HG02870 (cell line): ENCODE measurements around the gene CHD6.

ENCODE experiments used
- ATAC-seq: cut with Tn5 transposase; IDR thresholded peaks from one replicate; pipeline ENCODE4 v1.9.1; 2021; ENCODE audit warnings: mild to moderate bottlenecking, moderate library complexity; ENCODE audit not compliant: unreplicated experiment

CHD6 gene

GRCh38 chr20:41592516-41593216 is 25.5 kb downstream of the CHD6 start:
- no peak for ATAC-seq

GRCh38 chr20:41587956-41588355 is 30.2 kb downstream of the CHD6 start:
- no peak for ATAC-seq

GRCh38 chr20:41587523-41587922 is 30.7 kb downstream of the CHD6 start:
- peak; percentile 47 for ATAC-seq

- no peak for ATAC-seq
Measured at GRCh38 chr20:41586772-41587171, 31.4 kb downstream of the CHD6 start.

- ATAC-seq, result no peak
Measured at GRCh38 chr20:41580350-41580749, 37.8 kb downstream of the CHD6 start.

- no peak for ATAC-seq
Measured at GRCh38 chr20:41577129-41578009, 40.8 kb downstream of the CHD6 start.

GRCh38 chr20:41575412-41575811 is 42.8 kb downstream of the CHD6 start:
- no peak for ATAC-seq

GRCh38 chr20:41574802-41575389 is 43.3 kb downstream of the CHD6 start:
- ATAC-seq, result no peak

- ATAC-seq, result no peak
Measured at GRCh38 chr20:41573955-41574354, 44.2 kb downstream of the CHD6 start.

- no peak for ATAC-seq
Measured at GRCh38 chr20:41572010-41572572, 46.1 kb downstream of the CHD6 start.

GRCh38 chr20:41571006-41571405 is 47.2 kb downstream of the CHD6 start:
- no peak for ATAC-seq

- ATAC-seq, result no peak
Measured at GRCh38 chr20:41570557-41570956, 47.6 kb downstream of the CHD6 start.

- no peak for ATAC-seq
Measured at GRCh38 chr20:41567615-41568014, 50.6 kb downstream of the CHD6 start.

- ATAC-seq, result no peak
Measured at GRCh38 chr20:41566896-41567527, 51.2 kb downstream of the CHD6 start.

GRCh38 chr20:41563087-41563486 is 55.1 kb downstream of the CHD6 start:
- no peak for ATAC-seq

- no peak for ATAC-seq
Measured at GRCh38 chr20:41560970-41561369, 57.2 kb downstream of the CHD6 start.

- no peak for ATAC-seq
Measured at GRCh38 chr20:41559658-41560057, 58.5 kb downstream of the CHD6 start.

- ATAC-seq, result no peak
Measured at GRCh38 chr20:41553142-41553879, 64.9 kb downstream of the CHD6 start.

GRCh38 chr20:41552295-41553068 is 65.7 kb downstream of the CHD6 start:
- no peak for ATAC-seq
